Transverse colon (tissue), 4 donors: ENCODE measurements around the gene SZT2. TPM values are rescaled to one million over a fixed set of nuclear protein-coding genes. Genes with fewer than 3 reads are reported as not detected.
A peak's percentile ranks its signal among the peaks of the same experiment; 100 is the strongest.
"Not testable (repeated sequence)": the region's sequence is repeated elsewhere in the genome, so short reads cannot be mapped to it uniquely, and the experiment has no call there.

Experiments used
- DNase-seq: peaks from one replicate; pipeline ENCODE4 v3.0.0-alpha.2; 2019
- H3K27ac ChIP-seq, 4 donors: fragments of 200-600 bp; sonication (generic); 2 replicates each; pipeline ENCODE4 v1.5.1; 2016 to 2018; ENCODE audit warnings: inconsistent platforms in 4 of 4
- H3K27me3 ChIP-seq: fragments of 200-600 bp; sonication (generic); 2 replicates; pipeline ENCODE4 v1.5.1; 2017; ENCODE audit warnings: inconsistent platforms
- H3K36me3 ChIP-seq, 4 donors: fragments of 200-600 bp; sonication (generic); 2 replicates each; pipeline ENCODE4 v1.5.1; 2017 to 2019; ENCODE audit warnings: inconsistent platforms in 4 of 4
- H3K4me1 ChIP-seq, 4 donors: fragments of 200-600 bp; sonication (generic); 2 replicates each; pipeline ENCODE4 v1.5.1; 2017 to 2020; ENCODE audit warnings: inconsistent platforms in 4 of 4
- H3K4me3 ChIP-seq, 4 donors: fragments of 200-600 bp; sonication (generic); 1 replicate in 1 of 4; 2 replicates in 3 of 4; pipeline versions ENCODE4 v1.5.1 to v1.6.1; 2017 to 2019; ENCODE audit warnings: inconsistent platforms in 4 of 4
- H3K9me3 ChIP-seq, 2 donors: fragments of 200-600 bp; sonication (generic); 2 replicates each; pipeline ENCODE4 v1.5.1; 2017 to 2019; ENCODE audit warnings: inconsistent platforms in 2 of 2
- EP300 ChIP-seq: sonication (generic); formaldehyde crosslinking; IDR thresholded peaks from one replicate; pipeline ENCODE4 v1.6.1; 2017; ENCODE audit warnings: antibody characterized with exemption, low read depth
- POLR2A ChIP-seq: fragments of 450-650 bp; IDR thresholded peaks from one replicate; pipeline ENCODE4 v1.6.1; 2016; ENCODE audit warnings: antibody characterized with exemption, mild to moderate bottlenecking, moderate library complexity
- POLR2AphosphoS5 ChIP-seq, 3 donors: sonication (generic); formaldehyde crosslinking; IDR thresholded peaks; one replicate each; pipeline ENCODE4 v1.6.1; 2016; ENCODE audit warnings: antibody characterized with exemption in 3 of 3
- WGBS, 2 donors: methylation state at CpG; one replicate each; pipeline ENCODE4 v1.1.5; 2018; ENCODE audit warnings: low coverage in 1 of 2; 5-methylcytosine and 5-hydroxymethylcytosine counted together
- in situ Hi-C, 4 donors: fragments of 200-750 bp; cut with MboI; loops; one replicate each; pipeline versions ENCODE4 v1.15.0 to v1.15.1; 2017; ENCODE audit warnings: low sequenced_read_pairs in 3 of 4, low pct_ligation_motif_present in 1 of 4, low pct_unique_long_range_greater_than_20kb in 1 of 4
- intact Hi-C: fragments of 100-400 bp; cut with DNase I; formaldehyde crosslinking; loops from one replicate; pipeline ENCODE4 v1.15.1; 2023; ENCODE audit warnings: low total_unique reads
- total RNA-seq, 4 donors: library from RNA; depleted of rRNA; stranded (reverse); fragments of >200 nt; gene quantifications; one replicate each; pipeline ENCODE4 v1.1.0, GENCODE V29; 2016
- TF ChIP-seq, protein P1 (sequence below), 5 experiments: fragments of 200-600 bp in 3 of 5; fragments of 450-650 bp in 2 of 5; sonication (generic) in 3 of 5; IDR thresholded peaks; 1 replicate in 2 of 5; 2 replicates in 3 of 5; pipeline ENCODE4 v1.5.1; 2016 to 2017; ENCODE audit warnings: antibody characterized with exemption in 5 of 5, inconsistent platforms in 3 of 5, mild to moderate bottlenecking in 2 of 5, moderate library complexity in 1 of 5

SZT2 gene
- total RNA-seq, 4 donors from 2014 or later: 43.1 to 106 (median 82.2) TPM

DNA sequence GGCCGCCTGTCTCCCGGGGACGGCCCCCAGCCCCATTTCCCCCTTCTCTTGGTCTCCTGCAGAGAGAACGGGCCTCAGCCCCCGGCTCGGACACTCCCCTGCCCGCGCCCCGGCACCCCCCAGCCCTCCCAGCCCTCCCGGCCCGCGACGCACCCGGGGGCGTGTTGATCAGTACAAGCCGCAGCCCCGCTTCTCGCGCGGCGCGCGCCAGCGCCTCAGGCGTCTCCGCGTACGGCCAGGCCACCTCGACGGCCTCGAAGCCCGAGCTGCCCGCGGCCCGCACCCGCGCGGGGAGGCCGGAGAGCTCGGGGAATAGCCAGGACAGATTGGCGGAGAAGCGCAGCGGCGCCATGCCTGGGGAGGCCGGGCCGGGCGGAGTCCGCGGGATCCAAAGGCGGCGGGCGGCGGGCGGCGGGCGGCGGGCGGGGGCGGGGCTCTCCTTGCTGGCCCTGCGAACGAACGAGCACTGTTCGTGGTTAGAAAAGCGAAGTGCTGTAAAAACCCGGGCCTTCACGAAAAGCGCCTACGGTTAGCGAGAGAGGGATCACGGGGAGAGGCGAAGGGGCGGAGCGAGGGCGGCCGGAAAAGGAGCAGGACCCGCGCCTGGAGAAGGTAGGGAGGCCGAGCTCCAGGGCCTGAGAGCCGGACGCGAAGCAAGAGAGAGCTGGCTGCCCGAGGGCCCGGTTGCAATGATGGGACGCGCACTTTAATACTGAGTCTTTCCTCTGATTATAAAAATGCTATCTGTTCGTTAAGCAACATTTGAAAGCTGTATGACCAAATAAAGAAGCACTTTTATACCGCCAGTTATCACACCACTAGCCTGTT, 64.0 kb downstream of the SZT2 start, which contains the start of gene HYI:
Gene HYI (minus strand): TSS at position 490 of the 828 bp plus-strand sequence. CDS start 138 bp downstream, at position 352.
- H3K9me3 ChIP-seq: no peaks in the 10 kb centered on the region
- H3K27me3 ChIP-seq: no peaks in the 10 kb centered on the region
- H3K4me1 ChIP-seq: peaks cover 0 to 27% (median 19%) of the 10 kb centered on the region in 4 donors
- peak within 1 kb of the TSS; percentile 20 to 67 (median 55) for H3K4me3 ChIP-seq
- WGBS, 2 donors: 0% methylated on average over 10 to 67 of the region's 87 CpGs
- DNase-seq: peak; percentile 92
- TF ChIP-seq, protein P1, sequence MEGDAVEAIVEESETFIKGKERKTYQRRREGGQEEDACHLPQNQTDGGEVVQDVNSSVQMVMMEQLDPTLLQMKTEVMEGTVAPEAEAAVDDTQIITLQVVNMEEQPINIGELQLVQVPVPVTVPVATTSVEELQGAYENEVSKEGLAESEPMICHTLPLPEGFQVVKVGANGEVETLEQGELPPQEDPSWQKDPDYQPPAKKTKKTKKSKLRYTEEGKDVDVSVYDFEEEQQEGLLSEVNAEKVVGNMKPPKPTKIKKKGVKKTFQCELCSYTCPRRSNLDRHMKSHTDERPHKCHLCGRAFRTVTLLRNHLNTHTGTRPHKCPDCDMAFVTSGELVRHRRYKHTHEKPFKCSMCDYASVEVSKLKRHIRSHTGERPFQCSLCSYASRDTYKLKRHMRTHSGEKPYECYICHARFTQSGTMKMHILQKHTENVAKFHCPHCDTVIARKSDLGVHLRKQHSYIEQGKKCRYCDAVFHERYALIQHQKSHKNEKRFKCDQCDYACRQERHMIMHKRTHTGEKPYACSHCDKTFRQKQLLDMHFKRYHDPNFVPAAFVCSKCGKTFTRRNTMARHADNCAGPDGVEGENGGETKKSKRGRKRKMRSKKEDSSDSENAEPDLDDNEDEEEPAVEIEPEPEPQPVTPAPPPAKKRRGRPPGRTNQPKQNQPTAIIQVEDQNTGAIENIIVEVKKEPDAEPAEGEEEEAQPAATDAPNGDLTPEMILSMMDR (IDR thresholded peaks at IDR 0.05): no peak
- TF ChIP-seq EP300: no peak
- peak; percentile 74 to 81 (median 75) for TF ChIP-seq POLR2AphosphoS5 (IDR thresholded peaks at IDR 0.05)
- peak; percentile 63 for TF ChIP-seq POLR2A
- peaks cover 0 to 12% (median 2%) of the 10 kb centered on the region in 4 donors for H3K36me3 ChIP-seq
- in situ Hi-C loops (no loop called here), intact Hi-C loops (no loop called here)
- H3K27ac ChIP-seq: peak within 1 kb of the TSS; percentile 91 to 97 (median 94)

DNA sequence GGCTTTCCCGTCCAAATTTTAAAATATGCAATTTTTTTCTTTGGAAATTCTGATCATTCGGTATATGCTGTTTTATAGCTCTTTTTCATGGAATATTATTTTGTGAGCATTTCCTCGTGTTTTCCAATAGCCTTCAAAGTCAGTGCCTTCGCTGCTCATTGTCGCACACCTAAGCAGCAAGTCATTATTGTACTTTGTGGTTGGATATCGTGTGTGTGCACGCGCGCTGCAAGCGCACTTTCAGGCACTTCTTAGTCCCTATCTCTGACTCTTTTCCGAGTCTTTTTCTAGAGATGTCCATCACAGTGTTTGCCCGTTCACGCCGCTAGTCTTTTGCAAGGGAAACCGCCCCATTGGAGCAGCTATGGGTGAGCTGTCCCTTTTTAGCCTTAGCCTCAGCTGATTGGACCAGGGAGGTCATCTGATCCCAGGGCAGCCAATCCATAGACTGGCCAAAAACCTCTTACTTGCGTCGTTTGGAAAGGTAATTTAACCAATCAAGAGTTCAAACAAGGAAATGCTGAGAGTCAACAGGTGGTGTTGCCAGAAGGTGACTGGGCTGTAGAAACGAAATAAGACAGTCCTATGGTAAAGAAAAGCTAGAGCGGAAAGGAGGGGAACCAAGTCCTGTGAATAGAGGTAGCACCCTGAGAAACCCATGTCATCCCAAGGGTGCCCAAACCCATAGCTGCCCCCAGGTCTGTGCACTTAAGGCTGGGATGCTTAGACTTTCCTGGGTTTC, 64.7 kb downstream of the SZT2 start:
- 4 to 11% methylated on average over 17 to 19 of the region's 19 CpGs for WGBS, 2 donors
- Histone ChIP-seq H3K27ac (peak overlapping the region; percentile 91 to 97 (median 94)), H3K4me1 (peaks cover 0 to 27% (median 19%) of the 10 kb centered on the region in 4 donors), H3K27me3 (no peaks in the 10 kb centered on the region), H3K36me3 (peaks cover 0 to 5% (median 0%) of the 10 kb centered on the region in 4 donors), H3K9me3 (no peaks in the 10 kb centered on the region), H3K4me3 (peak overlapping the region; percentile 20 to 67 (median 55))
- intact Hi-C loops: no loop called here
- peak; percentile 88 for DNase-seq
- TF ChIP-seq POLR2AphosphoS5 (IDR thresholded peaks at IDR 0.05) (peak; percentile 78 to 84 (median 79)), POLR2A (peak; percentile 67), EP300 (no peak)
- TF ChIP-seq, protein P1 (IDR thresholded peaks at IDR 0.05): peak in 4 of 5 experiments; percentile 8 to 71 (median 38)
- in situ Hi-C loops: no loop called here

DNA sequence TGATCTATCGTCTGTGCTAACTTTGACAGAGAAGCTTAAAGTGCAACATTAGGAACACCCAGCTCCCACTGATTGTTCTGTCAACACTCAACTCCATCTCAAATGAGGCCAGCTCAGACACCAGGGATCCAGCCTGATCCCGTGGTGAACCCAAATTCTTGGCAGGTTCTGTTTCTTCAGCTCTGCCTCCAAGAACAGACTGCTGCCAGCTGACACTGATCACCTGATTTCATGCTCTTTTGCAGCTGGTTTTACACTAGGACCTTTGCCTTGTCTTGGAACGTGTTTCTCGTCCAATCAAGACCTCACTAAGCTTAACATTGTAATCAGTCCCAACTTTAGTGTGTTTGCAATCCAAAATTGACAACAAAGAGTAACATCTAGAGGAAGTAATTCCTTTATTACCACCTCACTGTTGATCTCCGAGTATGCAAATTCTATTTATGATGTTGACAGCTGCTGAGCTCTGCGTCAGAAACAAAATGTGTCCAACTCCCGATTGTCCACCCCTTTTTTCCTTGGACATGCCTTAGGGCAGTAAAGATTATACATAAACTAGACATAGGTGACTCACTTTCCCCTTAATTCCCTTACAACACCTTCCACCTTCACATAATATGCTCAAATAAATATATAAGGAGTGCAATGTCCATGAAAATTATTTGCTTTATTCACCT, 65.7 kb downstream of the SZT2 start:
- WGBS, 2 donors: 51 to 66% methylated on average over 5 to 7 of the region's 7 CpGs
- Histone ChIP-seq H3K9me3 (no peaks in the 10 kb centered on the region), H3K4me3 (peak overlapping the region in 1 of 4 donors; percentile 67), H3K27me3 (no peaks in the 10 kb centered on the region), H3K27ac (peak overlapping the region; percentile 91 to 97 (median 94)), H3K4me1 (peaks cover 0 to 27% (median 19%) of the 10 kb centered on the region in 4 donors), H3K36me3 (peaks cover 0 to 5% (median 0%) of the 10 kb centered on the region in 4 donors)
- in situ Hi-C loops (no loop called here), intact Hi-C loops (no loop called here)
- peak; percentile 39 for TF ChIP-seq POLR2A
- TF ChIP-seq, protein P1 (IDR thresholded peaks at IDR 0.05): no peak
- TF ChIP-seq POLR2AphosphoS5 (IDR thresholded peaks at IDR 0.05): peak; percentile 39 to 78 (median 70)
- peak; percentile 54 for DNase-seq

DNA sequence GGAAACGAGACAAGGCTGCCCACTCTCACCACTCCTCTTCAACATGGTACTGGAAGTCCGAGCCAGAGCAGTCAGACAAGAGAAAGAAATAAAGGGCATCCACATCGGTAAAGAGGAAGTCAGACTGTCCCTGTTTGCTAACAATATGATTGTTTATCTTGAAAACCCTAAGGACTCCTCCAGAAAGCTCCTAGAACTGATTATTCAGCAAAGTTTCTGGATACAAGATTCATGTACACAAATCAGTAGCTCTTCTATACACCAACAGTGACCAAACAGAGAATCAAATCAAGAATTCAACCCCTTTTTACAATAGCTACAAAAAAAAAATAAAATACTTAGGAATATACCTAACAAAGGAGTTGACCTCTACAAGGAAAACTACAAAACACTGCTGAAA, 68.7 kb downstream of the SZT2 start:
- H3K27me3 ChIP-seq, H3K27ac ChIP-seq, DNase-seq, in situ Hi-C loops, H3K36me3 ChIP-seq, H3K9me3 ChIP-seq, H3K4me3 ChIP-seq, intact Hi-C loops: not testable (repeated sequence)
- H3K4me1 ChIP-seq: peaks cover 0 to 19% (median 13%) of the 10 kb centered on the region in 4 donors
- 71 to 83% methylated on average over 1 to 3 of the region's 3 CpGs for WGBS, 2 donors
